K562 (cell line): ENCODE results near the gene CDC6. TPM values are rescaled to one million over a fixed set of nuclear protein-coding genes. Genes with fewer than 3 reads are reported as not detected.

Experiments used
- ATAC-seq: fragments of 200-7000 bp; cut with Tn5 transposase; 3 replicates; pipeline ENCODE4 v1.9.1; 2020; ENCODE audit warnings: moderate library complexity
- BruUV-seq: library from RNA; stranded (reverse); fragments of 400-500 nt; replicated peaks from 2 replicates; lab custom pipeline; 2021; lab: Mats Ljungman, UMichigan
- CTCF ChIA-PET: fragments of 300-600 bp; formaldehyde crosslinking; extraction: SDS; loops from one replicate; lab custom pipeline; 2021; ENCODE audit warnings: low intra/inter-chr PET ratio; lab: Yijun Ruan, JAX
- POLR2A ChIA-PET: fragments of 300-600, 350-650 bp; sonication (Branson Sonifier 250); formaldehyde crosslinking; extraction: SDS; loops from one replicate; lab custom pipeline; 2021; ENCODE audit warnings: antibody characterized with exemption, inconsistent platforms; lab: Yijun Ruan, JAX
- DNase-seq, 4 experiments: peaks; one replicate each; pipeline versions ENCODE4 v3.0.0 to v3.0.0-alpha.2; 2011 to 2018; ENCODE audit warnings: low spot score in 3 of 4, mixed read lengths in 3 of 4; ENCODE audit errors: extremely low read depth in 1 of 4
- FAIRE-seq: peaks from 2 replicates; lab custom pipeline; 2011; peaks lifted over from hg19 to GRCh38; lab: Jason Lieb, UNC
- H2AFZ ChIP-seq: 2 replicates; pipeline ENCODE4 v1.6.0; 2011; ENCODE audit warnings: low read depth, low read length, control low read depth, inconsistent platforms
- H3K27ac ChIP-seq: fragments of 200-600 bp; 3 replicates; pipeline ENCODE4 v1.8.0; 2011; ENCODE audit warnings: low read depth, mild to moderate bottlenecking, control low read depth, inconsistent platforms, low read length, moderate library complexity, mixed read lengths; ENCODE audit errors: extremely low read depth
- H3K27me3 ChIP-seq, 2 experiments: fragments of 300-600 bp in 1 of 2; 2 replicates in 1 of 2; 3 replicates in 1 of 2; pipeline versions ENCODE4 v1.6.0 to v1.8.0; 2011; ENCODE audit warnings: inconsistent platforms in 2 of 2, low read length in 2 of 2, mild to moderate bottlenecking in 1 of 2, mixed read lengths in 1 of 2, moderate library complexity in 1 of 2; ENCODE audit not compliant: control insufficient read depth in 2 of 2, insufficient read depth in 2 of 2
- H3K36me3 ChIP-seq: fragments of 300-600 bp; 3 replicates; pipeline ENCODE4 v1.8.0; 2011; ENCODE audit warnings: mild to moderate bottlenecking, low read length, inconsistent platforms; ENCODE audit not compliant: control insufficient read depth, insufficient read depth
- H3K4me1 ChIP-seq, 2 experiments: fragments of 200-600 bp in 1 of 2; replicated peaks in 1 of 2; 2 replicates in 1 of 2; 3 replicates in 1 of 2; pipeline versions ENCODE4 v1.5.1 to v1.8.0; 2011; ENCODE audit warnings: inconsistent platforms in 2 of 2, low read length in 2 of 2, mild to moderate bottlenecking in 1 of 2, mixed read lengths in 1 of 2, moderate library complexity in 1 of 2; ENCODE audit not compliant: control insufficient read depth in 2 of 2, insufficient read depth in 2 of 2
- H3K4me2 ChIP-seq: 2 replicates; pipeline ENCODE4 v1.6.1; 2011; ENCODE audit warnings: low read length, control low read depth, inconsistent platforms, mixed read lengths; ENCODE audit not compliant: insufficient read depth
- H3K4me3 ChIP-seq: fragments of 200-600 bp; sonication (generic), shearing (Covaris generic); 2 replicates; pipeline ENCODE4 v1.5.1; 2016; ENCODE audit warnings: control low read depth, inconsistent platforms
- H3K79me2 ChIP-seq: fragments of 200-600 bp; 3 replicates; pipeline ENCODE4 v1.8.0; 2011; ENCODE audit warnings: low read length, inconsistent platforms; ENCODE audit not compliant: control insufficient read depth, insufficient read depth
- H3K9ac ChIP-seq, 2 experiments: 2 replicates each; pipeline versions ENCODE4 v1.6.0 to v1.6.1; 2011; ENCODE audit warnings: low read depth in 2 of 2, low read length in 2 of 2, control low read depth in 1 of 2, inconsistent platforms in 1 of 2, mild to moderate bottlenecking in 1 of 2, mixed read lengths in 1 of 2; ENCODE audit not compliant: insufficient read depth in 1 of 2
- H3K9me1 ChIP-seq: one replicate; pipeline ENCODE4 v1.6.0; 2011; ENCODE audit warnings: inconsistent platforms, mild to moderate bottlenecking, low read length, moderate library complexity; ENCODE audit not compliant: control insufficient read depth, insufficient read depth
- H3K9me3 ChIP-seq: replicated peaks from 2 replicates; pipeline ENCODE4 v1.5.1; 2011; ENCODE audit warnings: low read depth, low read length, inconsistent platforms; ENCODE audit not compliant: control insufficient read depth, insufficient read depth
- H4K20me1 ChIP-seq: replicated peaks from 2 replicates; pipeline ENCODE4 v1.6.1; 2011; ENCODE audit warnings: low read length, inconsistent platforms, mixed read lengths; ENCODE audit not compliant: control insufficient read depth, insufficient read depth
- CBX2 ChIP-seq: fragments of 200-600 bp; sonication (generic); IDR thresholded peaks from one replicate; pipeline ENCODE4 v1.6.1; 2012; ENCODE audit warnings: mild to moderate bottlenecking, low read length, inconsistent platforms; ENCODE audit not compliant: insufficient read depth, poor library complexity, severe bottlenecking
- FOXA3 ChIP-seq, 2 experiments: fragments of 450-650 bp in 1 of 2; sonication (generic) in 1 of 2; formaldehyde crosslinking; IDR thresholded peaks in 1 of 2; conservative IDR thresholded peaks in 1 of 2; 2 replicates each; pipeline versions ENCODE4 v1.4.0 to v1.8.0; 2020 to 2022; ENCODE audit warnings: mild to moderate bottlenecking in 2 of 2, missing genetic modification reagents in 1 of 2
- OTX1 ChIP-seq: fragments of 450-650 bp; formaldehyde crosslinking; IDR thresholded peaks from 2 replicates; pipeline ENCODE4 v1.4.0; 2022; ENCODE audit warnings: mild to moderate bottlenecking
- ZKSCAN8 ChIP-seq: fragments of 200-800 bp; sonication (Bioruptor generic); IDR thresholded peaks from 2 replicates; pipeline ENCODE4 v1.6.1; 2016; ENCODE audit warnings: missing genetic modification characterization, missing compliant biosample characterization
- ZNF165 ChIP-seq: fragments of 250-450 bp; sonication (Bioruptor Pico); IDR thresholded peaks from 2 replicates; pipeline ENCODE4 v1.4.0; 2020; ENCODE audit warnings: borderline replicate concordance
- WGBS: fragments of 100-300 bp; shearing (Covaris generic); methylation state at CpG from one replicate; pipeline ENCODE4 v1.1.6; 2016; ENCODE audit warnings: low coverage, mixed read lengths; ENCODE audit not compliant: insufficient coverage; ENCODE audit errors: missing lambda C conversion rate; 5-methylcytosine and 5-hydroxymethylcytosine counted together
- in situ Hi-C: fragments of 300-500 bp; cut with MboI; formaldehyde crosslinking; loops from 4 replicates; pipeline ENCODE4 v1.15.0; 2018; ENCODE audit warnings: inconsistent platforms, mixed read lengths
- intact Hi-C: fragments of 100-400 bp; cut with micrococcal nuclease; formaldehyde crosslinking; loops from 2 replicates; pipeline ENCODE4 v1.14.2; 2022
- polyA plus RNA-seq, 8 experiments: library from polyadenylated mRNA; depleted of rRNA in 4 of 8; stranded (reverse) in 5 of 8; unstranded in 3 of 8; fragments of >200 nt; fragmentation: Nextera tagmentation in 2 of 8; fragmentation: Illumina TruSeq in 1 of 8; extraction: Ambion mirVana in 2 of 8; extraction: Trizol in 1 of 8; gene quantifications; 2 replicates each; pipeline versions ENCODE4 v1.2.1 to v1.2.3, GENCODE V29; 2011 to 2014; ENCODE audit warnings: inconsistent platforms in 1 of 8, missing spikeins in 1 of 8
- total RNA-seq, 7 experiments: library from RNA; depleted of rRNA in 6 of 7; stranded (reverse); fragments of >200 nt in 6 of 7; fragmentation: Illumina TruSeq in 2 of 7; extraction: Trizol in 2 of 7; gene quantifications; 2 replicates each; pipeline versions ENCODE4 v1.2.1 to v1.2.3, GENCODE V29; 2011 to 2021; ENCODE audit warnings: low replicate concordance in 1 of 7
- TF ChIP-seq, protein P1 (sequence below), 2 experiments: fragments of 450-650 bp; formaldehyde crosslinking in 1 of 2; IDR thresholded peaks; 2 replicates each; pipeline versions ENCODE4 v1.4.0 to v1.6.1; 2014 to 2020; ENCODE audit warnings: mild to moderate bottlenecking in 2 of 2, borderline replicate concordance in 1 of 2, low read depth in 1 of 2

CDC6 gene
- total and polyA plus RNA-seq, 9 of the 15 experiments (the other 6 are each of a cell fraction or from before 2014, with no cell fraction given), result 29.6 to 141 (median 106) TPM

DNA sequence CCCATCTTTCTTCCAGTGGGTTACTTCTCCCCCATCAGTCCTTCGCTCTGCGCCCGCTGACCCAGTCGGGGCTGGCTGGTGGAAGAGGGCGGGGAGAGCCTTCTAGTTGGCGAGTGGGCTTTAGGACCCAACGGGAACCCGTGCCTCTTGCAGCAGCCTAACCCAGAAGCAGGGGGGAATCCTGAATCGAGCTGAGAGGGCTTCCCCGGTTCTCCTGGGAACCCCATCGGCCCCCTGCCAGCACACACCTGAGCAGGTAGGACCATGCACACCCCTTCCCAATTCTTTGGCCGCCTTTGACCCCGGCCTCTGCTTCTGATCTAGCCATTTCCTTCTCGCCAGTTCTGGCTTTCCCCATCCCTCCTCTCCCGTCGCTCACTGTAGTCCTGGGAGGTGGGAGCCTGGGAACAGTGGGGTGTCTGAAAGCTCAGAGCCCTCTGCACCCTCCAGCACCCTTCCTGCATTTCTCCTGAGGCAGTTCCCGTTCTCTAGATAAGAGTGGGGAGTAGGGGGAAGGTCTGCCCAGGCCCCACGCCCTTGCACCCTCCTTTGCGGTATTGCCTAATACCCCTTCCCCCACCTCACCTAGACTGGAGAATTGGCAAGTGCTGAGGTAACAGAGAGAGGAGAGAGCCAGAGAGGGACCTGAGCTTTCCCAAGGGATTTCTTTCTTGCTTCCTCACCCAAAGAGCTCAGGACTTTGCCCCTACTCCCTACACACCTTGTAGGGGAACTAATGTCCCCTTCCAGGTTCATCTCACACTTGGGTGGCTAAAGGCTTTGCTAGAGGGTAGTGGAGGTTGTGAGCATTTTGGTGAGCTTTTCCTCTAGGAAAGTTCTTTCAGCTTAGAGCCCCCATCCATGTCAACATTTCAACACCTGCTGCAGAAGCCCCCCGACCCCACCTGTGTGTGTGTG is 21.6 kb downstream of the CDC6 start, which contains the start of gene RARA (continued):
- no peak for TF ChIP-seq FOXA3 (CRISPR knock-in tag; conservative IDR thresholded peaks at IDR 0.05 in 1 of 2, IDR thresholded peaks at IDR 0.05 in 1 of 2)
- TF ChIP-seq CBX2, result no peak
- no peak for TF ChIP-seq OTX1

DNA sequence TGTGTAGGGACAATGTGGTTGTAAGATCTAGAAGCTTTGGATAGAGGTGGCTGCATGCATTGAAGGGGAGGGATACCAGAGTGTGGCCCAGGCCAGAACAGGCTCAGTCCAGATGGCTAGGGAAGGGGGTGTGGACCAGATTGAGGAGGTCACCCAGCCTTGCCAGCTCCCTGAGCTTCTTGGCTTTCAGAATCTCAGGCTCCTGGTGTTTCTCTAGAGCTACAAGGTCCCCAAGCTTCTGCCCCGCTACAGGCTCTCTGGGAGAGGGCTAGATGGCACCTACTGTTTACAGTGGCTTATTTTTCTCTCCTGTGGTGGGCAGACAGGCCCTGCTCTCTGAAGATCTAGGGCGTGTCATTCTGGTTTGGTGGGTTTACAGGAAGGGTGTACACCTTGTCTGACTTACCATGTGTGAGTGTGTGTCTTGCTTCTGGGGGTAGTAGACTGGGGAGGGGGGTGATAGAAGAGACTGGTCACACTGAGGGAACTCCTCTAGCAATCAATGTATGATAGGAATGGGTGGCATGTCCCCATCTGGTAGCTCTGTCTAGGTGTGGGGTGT is 22.4 kb downstream of the CDC6 start:
- no peaks in the 10 kb centered on the region; the same call in 2 of the 3 replicates for H3K79me2 ChIP-seq
- H2AFZ ChIP-seq, result no peak overlapping the region
- no peak overlapping the region for H3K27ac ChIP-seq
- FAIRE-seq, result no peak
- ATAC-seq, result no peak; the same call in 2 of the 3 replicates
- DNase-seq, result no peak
- CTCF ChIA-PET, result no interaction called here
- no peak overlapping the region; the same call in 1 of the 2 replicates for H3K4me2 ChIP-seq
- H3K9ac ChIP-seq, result peak overlapping the region; percentile 22 to 49; a peak in 1 of 4 replicates
- intact Hi-C loops (loop anchor here (5.0 to 10.0 kb wide), 2 partner anchors 32 to 225 kb away; no protein-coding TSS in a partner anchor), in situ Hi-C loops (no loop called here)
- H3K27me3 ChIP-seq, result no peaks in the 10 kb centered on the region
- POLR2A ChIA-PET, result interaction anchor here (0.5 to 1.2 kb wide), 9 partner anchors 9 to 333 kb away, joined by 3 to 8 read pairs (median 3); no protein-coding TSS in a partner anchor
- TF ChIP-seq, protein P1, sequence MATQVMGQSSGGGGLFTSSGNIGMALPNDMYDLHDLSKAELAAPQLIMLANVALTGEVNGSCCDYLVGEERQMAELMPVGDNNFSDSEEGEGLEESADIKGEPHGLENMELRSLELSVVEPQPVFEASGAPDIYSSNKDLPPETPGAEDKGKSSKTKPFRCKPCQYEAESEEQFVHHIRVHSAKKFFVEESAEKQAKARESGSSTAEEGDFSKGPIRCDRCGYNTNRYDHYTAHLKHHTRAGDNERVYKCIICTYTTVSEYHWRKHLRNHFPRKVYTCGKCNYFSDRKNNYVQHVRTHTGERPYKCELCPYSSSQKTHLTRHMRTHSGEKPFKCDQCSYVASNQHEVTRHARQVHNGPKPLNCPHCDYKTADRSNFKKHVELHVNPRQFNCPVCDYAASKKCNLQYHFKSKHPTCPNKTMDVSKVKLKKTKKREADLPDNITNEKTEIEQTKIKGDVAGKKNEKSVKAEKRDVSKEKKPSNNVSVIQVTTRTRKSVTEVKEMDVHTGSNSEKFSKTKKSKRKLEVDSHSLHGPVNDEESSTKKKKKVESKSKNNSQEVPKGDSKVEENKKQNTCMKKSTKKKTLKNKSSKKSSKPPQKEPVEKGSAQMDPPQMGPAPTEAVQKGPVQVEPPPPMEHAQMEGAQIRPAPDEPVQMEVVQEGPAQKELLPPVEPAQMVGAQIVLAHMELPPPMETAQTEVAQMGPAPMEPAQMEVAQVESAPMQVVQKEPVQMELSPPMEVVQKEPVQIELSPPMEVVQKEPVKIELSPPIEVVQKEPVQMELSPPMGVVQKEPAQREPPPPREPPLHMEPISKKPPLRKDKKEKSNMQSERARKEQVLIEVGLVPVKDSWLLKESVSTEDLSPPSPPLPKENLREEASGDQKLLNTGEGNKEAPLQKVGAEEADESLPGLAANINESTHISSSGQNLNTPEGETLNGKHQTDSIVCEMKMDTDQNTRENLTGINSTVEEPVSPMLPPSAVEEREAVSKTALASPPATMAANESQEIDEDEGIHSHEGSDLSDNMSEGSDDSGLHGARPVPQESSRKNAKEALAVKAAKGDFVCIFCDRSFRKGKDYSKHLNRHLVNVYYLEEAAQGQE (IDR thresholded peaks at IDR 0.05; ENCODE audit: borderline replicate concordance), result peak; percentile 38; the same call in 1 of the 2 replicates
- TF ChIP-seq, protein P1 (CRISPR knock-in tag; IDR thresholded peaks at IDR 0.05; ENCODE audit: low read depth), result no peak
- TF ChIP-seq ZKSCAN8 (CRISPR knock-in tag) (peak; percentile 45), ZNF165 (CRISPR knock-in tag) (no peak)
- H3K4me3 ChIP-seq, result no peak overlapping the region
- no peaks in the 10 kb centered on the region for H3K9me1 ChIP-seq
- no peaks in the 10 kb centered on the region for H4K20me1 ChIP-seq
- H3K36me3 ChIP-seq, result peaks cover 4% of the 10 kb centered on the region; the same call in 2 of the 3 replicates
- peaks cover 41 to 43% of the 10 kb centered on the region in 2 experiments for H3K4me1 ChIP-seq
- BruUV-seq, result no TSS peak
- 100% methylated on average over 2 of the region's 2 CpGs for WGBS
- no peaks in the 10 kb centered on the region for H3K9me3 ChIP-seq
